MCF 10A (cell line): ENCODE measurements around the gene GRIK1. TPM values are rescaled to one million over a fixed set of nuclear protein-coding genes. Genes with fewer than 3 reads are reported as not detected.

Experiments used
- BruUV-seq: library from RNA; stranded (reverse); fragments of 400-500 nt; replicated peaks from 2 replicates; lab custom pipeline; 2021; lab: Mats Ljungman, UMichigan
- CTCF ChIA-PET: fragments of 300-600 bp; sonication (Branson Sonifier 250); formaldehyde crosslinking; extraction: SDS; loops from one replicate; lab custom pipeline; 2021; ENCODE audit warnings: antibody characterized with exemption, inconsistent platforms; lab: Yijun Ruan, JAX
- POLR2A ChIA-PET: fragments of 300-600, 350-650 bp; sonication (Branson Sonifier 250); formaldehyde crosslinking; extraction: SDS; loops from one replicate; lab custom pipeline; 2020; ENCODE audit warnings: antibody characterized with exemption, inconsistent platforms; lab: Yijun Ruan, JAX
- DNase-seq: peaks from one replicate; pipeline ENCODE4 v3.0.0-alpha.2; 2018; ENCODE audit not compliant: unreplicated experiment
- H3K27ac Mint-ChIP-seq: one replicate; pipeline ENCODE4 v1.8.0; 2022; ENCODE audit warnings: mild to moderate bottlenecking, low read depth, mixed read lengths; ENCODE audit not compliant: unreplicated experiment
- H3K27me3 Mint-ChIP-seq: one replicate; pipeline ENCODE4 v1.8.0; 2022; ENCODE audit warnings: mixed read lengths; ENCODE audit not compliant: insufficient read depth, unreplicated experiment
- H3K36me3 Mint-ChIP-seq: one replicate; pipeline ENCODE4 v1.8.0; 2022; ENCODE audit warnings: mild to moderate bottlenecking, moderate library complexity, mixed read lengths; ENCODE audit not compliant: insufficient read depth, unreplicated experiment
- H3K4me1 Mint-ChIP-seq: one replicate; pipeline ENCODE4 v1.8.0; 2022; ENCODE audit warnings: mixed read lengths; ENCODE audit not compliant: insufficient read depth, unreplicated experiment
- H3K4me3 Mint-ChIP-seq: one replicate; pipeline ENCODE4 v1.8.0; 2022; ENCODE audit warnings: mild to moderate bottlenecking, moderate library complexity, mixed read lengths; ENCODE audit not compliant: unreplicated experiment
- H3K9me3 Mint-ChIP-seq: one replicate; pipeline ENCODE4 v1.8.0; 2022; ENCODE audit warnings: mixed read lengths; ENCODE audit not compliant: unreplicated experiment
- intact Hi-C: fragments of 100-400 bp; cut with micrococcal nuclease; formaldehyde crosslinking; loops from 2 replicates; pipeline ENCODE4 v1.14.1; 2022
- total RNA-seq: library from RNA; stranded (reverse); gene quantifications from 2 replicates; pipeline ENCODE4 v1.2.3, GENCODE V29; 2022
- TF ChIP-seq, protein P1 (sequence below): fragments of 200-600 bp; IDR thresholded peaks from one replicate; pipeline ENCODE4 v1.8.0; 2022; ENCODE audit warnings: antibody characterized with exemption, mild to moderate bottlenecking; ENCODE audit not compliant: unreplicated experiment

GRIK1 gene
- total RNA-seq, 1 experiment from 2014 or later: not detected

GRCh38 chr21:29947119-29947518 is 7.3 kb upstream of the GRIK1 start:
- BruUV-seq: no TSS peak
- Mint-ChIP-seq H3K27ac (no peak overlapping the region), H3K36me3 (no peaks in the 10 kb centered on the region), H3K9me3 (no peaks in the 10 kb centered on the region), H3K4me3 (no peak overlapping the region), H3K27me3 (peaks cover 63% of the 10 kb centered on the region), H3K4me1 (no peaks in the 10 kb centered on the region)
- intact Hi-C loops: no loop called here
- ChIA-PET CTCF (no interaction called here), POLR2A (no interaction called here)
- DNase-seq: no peak
- TF ChIP-seq, protein P1, sequence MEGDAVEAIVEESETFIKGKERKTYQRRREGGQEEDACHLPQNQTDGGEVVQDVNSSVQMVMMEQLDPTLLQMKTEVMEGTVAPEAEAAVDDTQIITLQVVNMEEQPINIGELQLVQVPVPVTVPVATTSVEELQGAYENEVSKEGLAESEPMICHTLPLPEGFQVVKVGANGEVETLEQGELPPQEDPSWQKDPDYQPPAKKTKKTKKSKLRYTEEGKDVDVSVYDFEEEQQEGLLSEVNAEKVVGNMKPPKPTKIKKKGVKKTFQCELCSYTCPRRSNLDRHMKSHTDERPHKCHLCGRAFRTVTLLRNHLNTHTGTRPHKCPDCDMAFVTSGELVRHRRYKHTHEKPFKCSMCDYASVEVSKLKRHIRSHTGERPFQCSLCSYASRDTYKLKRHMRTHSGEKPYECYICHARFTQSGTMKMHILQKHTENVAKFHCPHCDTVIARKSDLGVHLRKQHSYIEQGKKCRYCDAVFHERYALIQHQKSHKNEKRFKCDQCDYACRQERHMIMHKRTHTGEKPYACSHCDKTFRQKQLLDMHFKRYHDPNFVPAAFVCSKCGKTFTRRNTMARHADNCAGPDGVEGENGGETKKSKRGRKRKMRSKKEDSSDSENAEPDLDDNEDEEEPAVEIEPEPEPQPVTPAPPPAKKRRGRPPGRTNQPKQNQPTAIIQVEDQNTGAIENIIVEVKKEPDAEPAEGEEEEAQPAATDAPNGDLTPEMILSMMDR: no peak

DNA sequence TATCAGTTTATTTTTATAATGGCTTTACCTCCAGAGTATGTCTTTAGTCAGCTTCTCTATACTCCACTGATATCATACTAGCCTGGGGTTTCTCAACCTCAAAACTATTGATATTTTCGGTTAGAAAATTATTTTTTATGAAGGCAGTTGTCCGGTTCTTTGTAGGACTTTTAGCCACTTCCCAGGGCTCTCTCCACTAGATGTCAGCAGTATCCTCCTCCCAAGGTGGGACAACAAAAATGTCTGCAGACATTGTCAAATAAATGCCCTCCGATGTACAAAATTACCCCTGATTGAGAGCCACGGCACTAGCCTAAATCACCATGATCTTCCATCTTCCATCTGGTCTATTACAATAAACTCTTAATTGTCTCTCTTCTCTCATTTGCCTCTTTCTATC is 4.1 kb upstream of the GRIK1 start:
- ChIA-PET POLR2A (interaction anchor here (0.6 kb wide), 1 partner anchor 1608 kb away, joined by 3 read pairs; no protein-coding TSS in a partner anchor), CTCF (interaction anchor here (0.5 to 1.1 kb wide), 4 partner anchors 9 to 770 kb away, joined by 3 to 5 read pairs (median 4); no protein-coding TSS in a partner anchor)
- Mint-ChIP-seq H3K9me3 (no peaks in the 10 kb centered on the region), H3K36me3 (no peaks in the 10 kb centered on the region), H3K27ac (no peak overlapping the region), H3K27me3 (peaks cover 73% of the 10 kb centered on the region), H3K4me1 (peaks cover 7% of the 10 kb centered on the region), H3K4me3 (no peak overlapping the region)
- intact Hi-C loops: loop anchor here (5.0 kb wide), 1 partner anchor 248 kb away; no protein-coding TSS in a partner anchor
- BruUV-seq: no TSS peak
- TF ChIP-seq, protein P1: peak; percentile 32
- DNase-seq: peak; percentile 26

GRCh38 chr21:29942034-29942433 is 2.2 kb upstream of the GRIK1 start:
- H3K27me3 Mint-ChIP-seq: peaks cover 73% of the 10 kb centered on the region

GRCh38 chr21:29940991-29941390 is 1.2 kb upstream of the GRIK1 start:
- Mint-ChIP-seq H3K27me3 (peaks cover 65% of the 10 kb centered on the region), H3K9me3 (no peaks in the 10 kb centered on the region), H3K4me3 (no peak overlapping the region), H3K4me1 (peaks cover 7% of the 10 kb centered on the region), H3K36me3 (no peaks in the 10 kb centered on the region), H3K27ac (no peak overlapping the region)
- no peak for DNase-seq
- intact Hi-C loops: loop anchor here (5.0 kb wide), 1 partner anchor 251 kb away; no protein-coding TSS in a partner anchor
- BruUV-seq: no TSS peak
- ChIA-PET POLR2A (no interaction called here), CTCF (no interaction called here)
- TF ChIP-seq, protein P1: no peak

More at GRCh38 chr21:29942034-29942433, 2.2 kb upstream of the GRIK1 start:
- no peaks in the 10 kb centered on the region for H3K36me3 Mint-ChIP-seq
- no peak for DNase-seq
- H3K27ac Mint-ChIP-seq: no peak overlapping the region
- no peak overlapping the region for H3K4me3 Mint-ChIP-seq
- ChIA-PET CTCF (interaction anchor here (0.7 to 1.8 kb wide), 2 partner anchors 253 to 492 kb away, joined by 3 to 4 read pairs; no protein-coding TSS in a partner anchor), POLR2A (no interaction called here)
- H3K4me1 Mint-ChIP-seq: peaks cover 7% of the 10 kb centered on the region
- BruUV-seq: no TSS peak
- intact Hi-C loops: loop anchor here (5.0 kb wide), 1 partner anchor 250 kb away; no protein-coding TSS in a partner anchor
- no peaks in the 10 kb centered on the region for H3K9me3 Mint-ChIP-seq
- TF ChIP-seq, protein P1: no peak
